ENCODE measurements around the gene GTF2F1.

- TF ChIP-seq CTCF (conservative IDR thresholded peaks at IDR 0.05; ENCODE audit: low read depth, low read length) (no peak), EZH2 (IDR thresholded peaks at IDR 0.05; ENCODE audit: low read length, unreplicated experiment) (no peak)
Measured at GRCh38 chr19:6415591-6416190, 22.7 kb upstream of the GTF2F1 start.
